Skeletal muscle cell (primary cell): Measurements from ENCODE around the gene COBLL1.
"Not testable (repeated sequence)": the region's sequence is repeated elsewhere in the genome, so short reads cannot be mapped to it uniquely, and the experiment has no call there.

Experiments
- DNase-seq: peaks from one replicate; pipeline ENCODE4 v3.0.0-alpha.2; 2010; ENCODE audit warnings: low read depth
- H3K4me3 ChIP-seq: 2 replicates; pipeline ENCODE4 v1.5.1; 2011; ENCODE audit warnings: low read depth, mild to moderate bottlenecking, control low read depth, low read length, moderate library complexity

The COBLL1 gene

GRCh38 chr2:164841719-164842623 lies at the start of gene COBLL1:
COBLL1 (minus strand) TSS chr2:164841823; CDS start chr2:164841196, 627 bp downstream.
- peak within 1 kb of the TSS; percentile 81 for H3K4me3 ChIP-seq
- no peak for DNase-seq

DNA sequence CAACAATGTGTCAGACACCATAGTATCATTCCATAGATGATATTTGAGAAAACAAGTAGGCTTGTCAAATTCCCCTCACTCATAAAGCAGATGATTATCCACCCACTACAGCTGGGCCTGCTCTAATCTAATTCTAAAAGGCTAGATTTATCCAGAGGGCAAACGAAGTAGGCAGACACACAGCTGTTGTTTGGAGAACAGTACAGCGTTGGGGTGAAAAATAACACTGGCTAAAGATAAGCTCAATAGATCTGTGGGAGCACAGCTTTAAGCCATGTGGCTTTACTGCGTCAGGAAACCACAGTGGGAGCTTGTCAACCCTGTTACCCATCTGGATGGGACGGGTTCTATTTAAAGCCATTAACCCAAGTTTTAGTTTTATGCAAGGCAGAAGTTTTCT lies 48.9 kb upstream of the COBLL1 start:
- DNase-seq: no peak
- no peak overlapping the region for H3K4me3 ChIP-seq

GRCh38 chr2:164888592-164888991 lies 47.0 kb upstream of the COBLL1 start:
- H3K4me3 ChIP-seq: no peak overlapping the region
- no peak for DNase-seq

GRCh38 chr2:164887434-164888144 lies 46.0 kb upstream of the COBLL1 start:
- H3K4me3 ChIP-seq: no peak overlapping the region
- DNase-seq: no peak

DNA sequence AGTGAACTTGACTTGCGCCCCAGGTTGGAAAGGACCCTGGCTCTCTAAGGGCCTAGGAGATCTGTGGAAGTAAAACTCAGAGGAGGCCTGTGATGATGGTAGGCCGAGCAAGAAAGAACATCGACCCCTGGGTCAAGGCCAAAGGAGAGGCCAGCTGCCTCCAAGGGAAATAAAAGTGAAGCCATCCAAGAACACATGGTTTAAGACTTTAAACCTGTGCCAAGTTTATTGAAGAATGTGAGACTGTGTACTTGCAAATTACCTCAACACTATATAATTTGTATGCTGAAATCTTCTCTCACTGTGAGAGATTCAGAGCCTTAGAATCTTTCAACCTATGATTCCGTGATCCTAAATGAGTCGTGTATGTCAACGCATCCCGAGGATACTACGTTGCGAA lies 40.7 kb upstream of the COBLL1 start:
- no peak overlapping the region for H3K4me3 ChIP-seq
- peak; percentile 60 for DNase-seq

DNA sequence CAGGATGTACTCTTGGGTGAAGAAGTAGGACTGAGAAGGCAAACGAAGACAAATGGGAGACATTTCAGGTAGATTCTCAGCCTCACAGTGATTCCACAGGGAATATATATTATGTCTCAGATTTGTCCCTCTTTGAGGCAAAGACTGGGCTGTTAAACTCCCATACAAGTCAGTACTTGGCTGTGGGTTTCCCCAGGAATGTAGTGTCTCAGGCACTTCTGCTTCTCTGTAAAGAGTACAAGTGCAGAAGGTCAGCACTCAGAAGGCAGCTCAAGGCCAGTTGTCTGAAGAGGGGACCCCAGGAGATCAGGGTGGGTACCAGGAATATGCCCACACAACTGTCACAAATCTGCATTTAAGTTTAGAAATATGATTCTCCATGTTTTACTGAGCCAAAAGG lies 39.9 kb upstream of the COBLL1 start:
- DNase-seq: no peak

GRCh38 chr2:164879901-164880535 lies 38.4 kb upstream of the COBLL1 start:
- DNase-seq: no peak

More for the DNA sequence above, 39.9 kb upstream of the COBLL1 start:
- no peak overlapping the region for H3K4me3 ChIP-seq

DNA sequence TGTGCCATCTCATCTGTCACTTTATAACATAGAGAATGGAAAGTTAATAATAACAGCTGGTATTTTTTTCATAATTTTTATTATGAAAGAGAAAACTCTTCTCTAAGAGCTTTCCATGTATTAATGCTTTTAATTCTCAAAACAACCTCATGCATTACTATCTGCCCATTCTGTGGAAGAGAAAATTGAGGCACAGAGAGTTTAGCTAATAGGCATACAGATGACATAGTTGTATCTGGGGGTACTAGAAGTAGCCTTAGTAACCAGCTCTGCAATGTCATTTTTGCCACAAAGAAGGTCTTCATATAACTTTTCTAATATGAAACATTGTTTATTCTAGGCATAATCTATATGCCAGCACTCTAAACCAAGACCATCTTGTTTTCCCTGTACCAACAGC lies 36.3 kb upstream of the COBLL1 start:
- no peak for DNase-seq

More at GRCh38 chr2:164879901-164880535, 38.4 kb upstream of the COBLL1 start:
- H3K4me3 ChIP-seq: no peak overlapping the region

GRCh38 chr2:164877169-164877568 lies 35.5 kb upstream of the COBLL1 start:
- no peak overlapping the region for H3K4me3 ChIP-seq
- no peak for DNase-seq

More for the DNA sequence above, 36.3 kb upstream of the COBLL1 start:
- H3K4me3 ChIP-seq: no peak overlapping the region

GRCh38 chr2:164875334-164876205 lies 33.9 kb upstream of the COBLL1 start:
- no peak overlapping the region for H3K4me3 ChIP-seq
- DNase-seq: no peak

DNA sequence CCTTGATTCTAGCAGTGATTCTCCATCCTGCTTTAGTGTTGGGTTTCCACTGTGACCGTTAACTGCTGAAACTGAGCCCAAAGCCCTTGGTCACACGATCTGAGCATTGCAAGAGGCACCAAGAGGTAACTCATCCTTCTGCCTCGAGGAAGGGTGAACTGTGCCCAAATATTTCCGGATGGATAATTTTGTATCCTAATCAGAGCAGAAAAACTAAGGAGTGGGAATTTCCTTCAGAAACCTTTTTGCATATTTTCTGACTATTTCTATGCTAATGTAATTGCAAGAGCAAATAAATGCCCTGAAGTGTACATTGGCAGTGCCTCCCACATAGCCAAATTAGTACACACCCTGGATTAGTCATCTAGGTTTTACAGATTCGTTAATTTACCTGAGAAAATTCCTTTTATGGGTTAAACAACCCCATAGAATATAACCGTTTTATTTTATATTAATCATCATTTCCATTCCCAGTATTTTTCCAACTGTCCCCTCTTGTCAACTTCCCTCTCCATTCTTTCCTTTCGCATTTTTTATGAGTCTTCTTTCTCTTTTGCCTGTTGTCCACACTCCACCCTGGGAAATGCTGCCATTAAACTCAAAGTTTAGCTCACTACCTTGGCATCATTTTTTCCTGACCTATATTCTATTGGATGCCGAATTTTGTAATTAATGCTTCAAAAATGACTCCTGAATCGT lies 31.7 kb upstream of the COBLL1 start:
- no peak for DNase-seq
- no peak overlapping the region for H3K4me3 ChIP-seq

GRCh38 chr2:164871404-164871803 lies 29.8 kb upstream of the COBLL1 start:
- no peak overlapping the region for H3K4me3 ChIP-seq
- DNase-seq: no peak

DNA sequence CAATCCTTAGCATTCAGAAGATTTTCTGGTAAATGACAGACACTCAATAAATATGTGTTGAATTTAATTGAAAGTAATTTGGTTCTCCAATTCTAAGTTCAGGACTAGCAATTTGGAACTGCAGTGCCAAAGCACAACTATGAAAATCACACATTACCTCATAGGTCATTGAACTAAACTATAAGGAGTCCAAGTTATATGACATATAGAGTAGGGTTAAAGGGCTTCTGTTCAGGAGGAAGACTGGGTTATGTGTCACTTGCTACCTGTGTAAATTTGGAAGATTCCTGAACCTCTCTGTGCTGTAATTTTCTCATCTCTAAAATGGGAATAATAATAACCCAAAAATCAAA lies 27.8 kb upstream of the COBLL1 start:
- H3K4me3 ChIP-seq: no peak overlapping the region
- no peak for DNase-seq

- no peak overlapping the region for H3K4me3 ChIP-seq
- DNase-seq: no peak
These were observed 27.2 kb upstream of the COBLL1 start for GRCh38 chr2:164868563-164869419.

DNA sequence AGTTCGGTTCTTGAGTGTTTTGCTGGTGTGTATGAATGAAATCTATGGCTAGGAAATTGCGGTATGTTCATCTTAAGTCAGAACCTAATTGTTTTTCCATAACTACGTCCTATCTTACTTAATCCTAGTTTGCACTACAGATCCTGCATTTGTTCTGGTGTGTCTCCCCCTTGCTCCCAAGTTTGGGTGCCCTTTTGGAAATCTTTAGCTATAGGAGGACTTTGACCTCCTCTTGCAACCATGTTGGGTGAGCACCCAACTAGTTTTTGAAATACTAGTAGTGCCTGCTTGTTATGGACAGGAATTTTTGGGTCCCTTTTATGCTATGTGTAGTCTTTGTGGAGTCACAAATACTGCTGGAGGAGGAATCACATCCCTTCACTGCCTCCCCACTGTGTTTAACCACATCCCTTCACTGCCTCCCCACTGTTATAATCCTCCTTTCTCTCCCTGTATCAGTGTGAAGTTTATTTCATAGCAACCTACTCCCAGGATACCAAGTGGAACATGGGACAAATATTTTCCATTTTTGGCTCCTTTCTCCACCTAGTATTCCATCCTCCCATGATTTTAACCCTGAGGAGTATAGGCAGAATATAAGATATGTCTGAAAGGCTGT lies 26.3 kb upstream of the COBLL1 start:
- no peak overlapping the region for H3K4me3 ChIP-seq

DNA sequence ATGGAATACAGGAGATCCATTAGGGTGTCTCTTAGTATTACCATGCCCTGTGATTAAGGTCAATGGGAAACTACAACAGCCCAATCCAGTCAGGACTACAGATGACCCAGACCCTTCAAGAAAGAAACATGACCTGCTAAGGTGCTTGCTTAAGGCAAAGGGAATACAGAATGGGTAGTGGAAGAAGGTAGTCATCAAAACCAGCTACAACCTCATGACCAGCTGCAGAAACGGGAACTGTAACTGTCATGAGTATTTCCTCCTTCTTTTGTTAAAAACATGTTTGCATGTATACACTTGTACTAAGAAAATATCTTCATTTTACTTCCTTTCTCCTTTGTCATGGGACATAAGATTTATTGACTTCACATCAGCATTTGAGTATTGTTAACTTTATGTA lies 24.8 kb upstream of the COBLL1 start:
- H3K4me3 ChIP-seq, DNase-seq: not testable (repeated sequence)

More for the DNA sequence above, 26.3 kb upstream of the COBLL1 start:
- DNase-seq: no peak

GRCh38 chr2:164860694-164861042 lies 19.0 kb upstream of the COBLL1 start:
- no peak overlapping the region for H3K4me3 ChIP-seq
- no peak for DNase-seq
